ENCODE measurements around the gene SPHKAP. TPM values are rescaled to one million over a fixed set of nuclear protein-coding genes. Genes with fewer than 3 reads are reported as not detected.
"Not testable (repeated sequence)": the region's sequence is repeated elsewhere in the genome, so short reads cannot be mapped to it uniquely, and the experiment has no call there.

SPHKAP gene
- total RNA-seq, 1 donor from 2014 or later = not detected

DNA sequence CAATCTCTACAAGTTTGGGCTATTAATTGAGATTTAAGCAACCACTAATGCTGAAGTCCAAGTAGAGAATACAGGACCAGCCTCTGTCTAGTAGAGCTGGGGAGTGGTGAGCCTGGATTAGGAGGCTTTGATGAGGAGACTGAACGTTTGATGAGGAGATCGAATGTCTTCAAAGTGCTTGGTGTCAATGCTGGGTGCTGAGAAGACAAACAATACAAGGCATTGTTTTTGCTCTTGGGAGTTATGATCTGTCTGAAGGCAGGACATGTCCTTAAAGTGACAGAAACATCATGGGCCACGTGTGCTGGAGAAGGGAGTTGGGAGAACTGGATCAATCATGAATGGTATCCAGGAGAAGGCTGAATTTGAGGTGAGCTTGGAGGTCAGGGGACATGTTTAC is 143.6 kb downstream of the SPHKAP start:
- Mint-ChIP-seq H3K4me1 (no peaks in the 10 kb centered on the region), H3K4me3 (no peak overlapping the region), H3K27ac (no peak overlapping the region), H3K36me3 (ENCODE audit: low read depth) (no peaks in the 10 kb centered on the region), H3K9me3 (no peaks in the 10 kb centered on the region), H3K27me3 (no peaks in the 10 kb centered on the region)
- intact Hi-C loops (cut with micrococcal nuclease) = no loop called here
- DNase-seq = no peak

DNA sequence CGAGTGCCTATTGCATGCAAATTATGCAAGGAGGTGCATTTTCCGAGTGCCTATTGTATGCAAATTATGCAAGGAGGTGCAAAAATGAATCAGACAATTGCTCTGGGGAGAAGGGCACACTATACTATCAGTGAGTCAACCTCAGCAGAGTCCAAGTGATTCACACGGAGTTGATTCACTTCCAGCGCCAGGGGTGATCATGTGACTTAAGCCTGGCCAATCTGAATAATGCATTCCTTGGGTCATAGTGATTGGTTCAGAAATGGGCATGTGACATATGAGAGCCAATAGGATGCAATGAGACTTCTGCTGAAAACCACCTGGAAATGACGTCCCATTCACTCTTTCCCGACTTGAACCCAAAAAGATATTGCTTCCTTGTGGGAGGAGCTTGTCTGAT is 157.9 kb downstream of the SPHKAP start:
- Mint-ChIP-seq H3K4me1 (no peaks in the 10 kb centered on the region), H3K9me3 (peaks cover 9% of the 10 kb centered on the region), H3K27ac (no peak overlapping the region), H3K36me3 (ENCODE audit: low read depth) (no peaks in the 10 kb centered on the region), H3K27me3 (no peaks in the 10 kb centered on the region), H3K4me3 (no peak overlapping the region)
- intact Hi-C loops (cut with micrococcal nuclease) = no loop called here
- DNase-seq = no peak

DNA sequence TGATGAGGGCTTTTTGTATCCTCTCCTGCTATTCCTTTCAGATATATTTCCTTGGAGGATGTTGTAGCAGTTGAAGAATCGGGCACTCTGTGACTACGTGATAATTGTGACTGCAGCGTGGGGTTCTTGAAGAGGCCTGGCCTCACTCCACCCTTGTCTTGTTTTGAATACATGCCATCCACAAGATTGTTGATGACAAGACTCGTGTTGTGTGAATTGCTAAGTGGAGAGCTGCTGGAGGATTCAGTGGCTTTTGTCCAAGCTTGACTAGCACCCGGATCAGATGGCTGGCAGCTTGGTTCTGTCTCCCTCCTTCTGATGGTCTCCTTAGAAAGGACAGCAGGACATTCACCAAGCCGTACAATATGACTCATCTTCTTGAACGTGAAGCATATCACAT is 163.2 kb downstream of the SPHKAP start:
- Mint-ChIP-seq H3K36me3 (ENCODE audit: low read depth) (no peaks in the 10 kb centered on the region), H3K9me3 (peaks cover 7% of the 10 kb centered on the region), H3K4me3 (no peak overlapping the region), H3K27ac (no peak overlapping the region), H3K27me3 (no peaks in the 10 kb centered on the region), H3K4me1 (no peaks in the 10 kb centered on the region)
- intact Hi-C loops (cut with micrococcal nuclease) = no loop called here
- no peak for DNase-seq

DNA sequence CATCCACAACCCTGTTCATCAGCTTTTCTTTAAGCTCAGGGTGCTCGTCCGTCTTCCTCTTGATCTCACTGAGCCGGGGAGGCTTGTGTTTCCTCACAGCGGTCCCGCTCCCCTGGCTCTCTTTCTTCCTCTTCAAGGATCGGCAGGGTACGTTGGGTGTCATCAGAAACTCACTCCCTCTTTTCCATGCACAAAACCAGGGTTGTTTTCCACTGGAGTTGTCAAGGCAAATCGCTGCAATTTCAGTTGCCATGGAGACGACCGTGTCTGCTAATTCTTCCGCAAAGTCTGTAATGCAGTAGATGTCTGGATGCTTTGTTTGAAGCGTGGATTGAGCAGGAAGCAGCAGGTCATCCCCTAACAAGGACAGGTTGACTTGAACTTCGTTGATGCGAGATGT is 163.7 kb downstream of the SPHKAP start:
- intact Hi-C loops (cut with micrococcal nuclease) = no loop called here
- no peaks in the 10 kb centered on the region for H3K27me3 Mint-ChIP-seq
- no peaks in the 10 kb centered on the region for H3K36me3 Mint-ChIP-seq (ENCODE audit: low read depth)
- peaks cover 7% of the 10 kb centered on the region for H3K9me3 Mint-ChIP-seq
- no peak for DNase-seq
- no peak overlapping the region for H3K27ac Mint-ChIP-seq
- H3K4me3 Mint-ChIP-seq = no peak overlapping the region
- H3K4me1 Mint-ChIP-seq = no peaks in the 10 kb centered on the region

DNA sequence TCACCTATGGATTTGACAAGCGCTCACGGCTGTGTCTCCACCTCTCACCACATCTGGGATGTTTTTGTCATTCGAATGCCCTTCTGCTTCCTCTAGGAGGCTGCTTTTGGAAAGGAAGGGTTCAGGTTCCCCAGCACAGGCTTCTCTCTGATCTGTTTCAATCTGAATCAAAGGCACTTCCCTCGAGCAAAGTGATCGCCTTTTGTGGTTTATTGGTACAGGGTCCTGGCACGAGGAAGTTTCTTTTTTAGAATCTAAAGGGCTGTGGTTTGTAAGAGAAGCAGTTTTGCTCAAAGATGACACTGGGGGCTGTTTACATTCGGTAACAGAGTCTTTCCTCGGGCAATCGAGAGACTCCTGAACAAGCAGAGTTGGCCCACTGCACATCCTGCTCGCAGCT is 165.1 kb downstream of the SPHKAP start:
- Mint-ChIP-seq H3K36me3 (ENCODE audit: low read depth) (no peaks in the 10 kb centered on the region), H3K27ac (no peak overlapping the region), H3K4me1 (no peaks in the 10 kb centered on the region), H3K9me3 (peaks cover 7% of the 10 kb centered on the region), H3K27me3 (no peaks in the 10 kb centered on the region), H3K4me3 (no peak overlapping the region)
- intact Hi-C loops (cut with micrococcal nuclease) = no loop called here
- DNase-seq = no peak

DNA sequence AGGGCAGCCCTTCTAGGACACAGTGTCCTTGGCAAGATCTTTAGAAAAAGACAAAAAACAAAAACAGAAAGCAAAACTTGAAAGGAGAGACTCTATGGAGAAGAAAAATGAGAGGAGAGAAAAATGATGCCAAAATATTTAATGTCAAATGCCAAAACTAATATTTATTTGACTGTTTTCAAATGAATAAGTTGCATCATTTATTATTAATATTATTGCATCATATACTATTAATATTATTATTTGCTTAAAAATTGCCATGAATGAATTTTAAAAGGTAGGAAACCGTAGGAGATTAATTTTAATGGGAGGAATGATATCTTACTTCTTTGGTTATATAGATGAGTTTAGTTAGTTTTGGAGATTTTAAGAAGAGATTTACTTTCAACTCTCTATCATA is 165.7 kb downstream of the SPHKAP start:
- Mint-ChIP-seq H3K4me3 (no peak overlapping the region), H3K9me3 (peaks cover 7% of the 10 kb centered on the region), H3K36me3 (ENCODE audit: low read depth) (no peaks in the 10 kb centered on the region), H3K4me1 (no peaks in the 10 kb centered on the region), H3K27ac (no peak overlapping the region), H3K27me3 (no peaks in the 10 kb centered on the region)
- intact Hi-C loops (cut with micrococcal nuclease) = no loop called here
- DNase-seq = no peak

DNA sequence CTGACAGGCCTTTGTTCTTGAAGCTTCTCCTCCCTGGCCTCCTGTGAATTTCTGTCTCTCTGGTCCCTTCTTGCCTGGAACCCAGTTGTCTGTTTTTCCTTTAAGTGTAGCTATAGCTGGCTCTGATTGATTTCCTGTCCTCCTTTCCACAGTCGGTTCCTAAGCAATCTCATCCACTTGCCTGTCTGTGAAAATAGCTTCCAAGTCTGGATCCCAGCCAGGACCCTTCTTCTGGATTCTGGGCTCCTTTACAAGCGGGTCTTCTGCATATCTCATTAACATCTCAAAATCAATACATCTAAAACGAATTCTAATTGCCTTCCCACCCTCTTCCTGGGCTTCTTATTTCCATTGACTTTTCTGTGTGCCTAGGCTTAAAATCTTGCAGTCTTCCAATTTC is 185.1 kb downstream of the SPHKAP start:
- Mint-ChIP-seq H3K27ac (no peak overlapping the region), H3K9me3 (no peaks in the 10 kb centered on the region), H3K36me3 (ENCODE audit: low read depth) (no peaks in the 10 kb centered on the region), H3K4me3 (no peak overlapping the region), H3K4me1 (no peaks in the 10 kb centered on the region), H3K27me3 (no peaks in the 10 kb centered on the region)
- DNase-seq = no peak
- intact Hi-C loops (cut with micrococcal nuclease) = no loop called here

DNA sequence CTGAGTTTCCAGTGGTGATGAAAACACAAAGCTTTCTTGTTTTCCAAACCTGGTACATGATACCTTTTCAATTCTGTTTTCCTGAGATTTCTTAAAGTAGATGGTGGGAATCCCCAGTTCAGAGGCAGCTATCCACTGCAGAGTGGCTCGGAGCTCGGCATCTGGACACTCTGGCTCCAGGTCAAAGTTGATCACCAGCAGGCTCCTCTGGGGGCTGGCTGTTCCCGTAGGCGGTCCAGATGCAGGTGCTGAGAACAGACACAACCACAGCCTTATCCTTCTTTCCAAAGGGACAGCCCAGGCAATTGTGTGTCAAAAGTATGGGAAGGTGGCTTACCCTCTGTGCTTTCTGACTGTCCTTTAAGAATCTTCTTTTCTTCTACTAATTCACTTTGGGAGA is 190.6 kb downstream of the SPHKAP start:
- H3K27ac Mint-ChIP-seq = no peak overlapping the region
- no peaks in the 10 kb centered on the region for H3K27me3 Mint-ChIP-seq
- no peaks in the 10 kb centered on the region for H3K36me3 Mint-ChIP-seq (ENCODE audit: low read depth)
- no peaks in the 10 kb centered on the region for H3K4me1 Mint-ChIP-seq
- H3K9me3 Mint-ChIP-seq = no peaks in the 10 kb centered on the region
- no peak for DNase-seq
- H3K4me3 Mint-ChIP-seq = no peak overlapping the region
- intact Hi-C loops (cut with micrococcal nuclease) = no loop called here

DNA sequence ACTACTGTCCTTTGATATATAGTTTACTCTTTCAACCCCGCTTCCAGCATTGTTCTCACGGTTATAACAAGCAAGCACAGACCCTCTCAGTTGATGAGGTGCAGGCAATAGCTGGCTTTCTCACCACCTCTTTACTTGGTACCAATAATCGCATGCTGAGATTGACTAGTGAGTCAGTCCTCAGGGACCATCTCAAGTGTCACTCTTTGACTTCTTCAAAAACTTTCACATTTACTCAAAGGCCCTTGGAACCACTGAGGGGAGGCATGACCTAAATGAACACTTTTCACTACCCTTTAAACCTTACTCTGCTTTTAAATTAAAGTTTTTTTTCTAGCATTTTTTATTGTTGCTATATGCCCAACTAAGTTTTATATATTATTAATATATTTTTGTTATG is 208.2 kb downstream of the SPHKAP start:
- H3K4me1 Mint-ChIP-seq = no peaks in the 10 kb centered on the region
- no peak overlapping the region for H3K27ac Mint-ChIP-seq
- no peaks in the 10 kb centered on the region for H3K9me3 Mint-ChIP-seq
- H3K4me3 Mint-ChIP-seq = no peak overlapping the region
- no peak for DNase-seq
- no peaks in the 10 kb centered on the region for H3K27me3 Mint-ChIP-seq
- no peaks in the 10 kb centered on the region for H3K36me3 Mint-ChIP-seq (ENCODE audit: low read depth)
- intact Hi-C loops (cut with micrococcal nuclease) = no loop called here

DNA sequence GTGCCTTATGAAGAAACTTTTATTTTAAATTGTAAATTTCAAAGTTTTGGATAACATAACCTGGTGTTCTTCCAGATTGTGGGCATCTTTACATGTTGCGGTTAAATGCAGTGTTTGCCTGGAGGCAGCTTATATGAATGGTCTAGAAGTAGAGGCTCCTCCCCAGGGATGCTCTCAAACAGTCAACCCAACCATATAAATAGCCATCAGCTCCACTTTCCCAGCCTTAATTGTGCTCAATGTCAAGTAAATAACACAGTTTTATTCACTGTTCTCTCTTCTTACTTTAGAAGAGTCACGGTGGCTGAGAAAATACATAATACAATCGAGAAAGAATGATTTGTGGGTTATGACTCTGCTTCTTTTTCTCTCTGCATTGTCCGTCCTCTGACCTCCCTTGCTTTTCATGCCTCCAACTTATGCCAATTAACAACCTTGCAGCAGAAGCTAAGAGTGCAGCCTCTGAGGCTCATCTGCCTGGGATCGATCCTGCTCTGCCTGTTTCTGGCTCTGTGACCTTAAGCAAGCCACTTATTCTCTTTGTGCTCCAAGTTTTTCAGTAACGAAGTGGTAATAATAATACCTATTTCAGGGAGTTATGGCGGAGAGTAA is 209.8 kb downstream of the SPHKAP start:
- H3K9me3 Mint-ChIP-seq = no peaks in the 10 kb centered on the region
- no peaks in the 10 kb centered on the region for H3K36me3 Mint-ChIP-seq (ENCODE audit: low read depth)
- no peak overlapping the region for H3K4me3 Mint-ChIP-seq
- no peaks in the 10 kb centered on the region for H3K27me3 Mint-ChIP-seq
- no peak for DNase-seq
- H3K4me1 Mint-ChIP-seq = no peaks in the 10 kb centered on the region
- no peak overlapping the region for H3K27ac Mint-ChIP-seq
- intact Hi-C loops (cut with micrococcal nuclease) = no loop called here

DNA sequence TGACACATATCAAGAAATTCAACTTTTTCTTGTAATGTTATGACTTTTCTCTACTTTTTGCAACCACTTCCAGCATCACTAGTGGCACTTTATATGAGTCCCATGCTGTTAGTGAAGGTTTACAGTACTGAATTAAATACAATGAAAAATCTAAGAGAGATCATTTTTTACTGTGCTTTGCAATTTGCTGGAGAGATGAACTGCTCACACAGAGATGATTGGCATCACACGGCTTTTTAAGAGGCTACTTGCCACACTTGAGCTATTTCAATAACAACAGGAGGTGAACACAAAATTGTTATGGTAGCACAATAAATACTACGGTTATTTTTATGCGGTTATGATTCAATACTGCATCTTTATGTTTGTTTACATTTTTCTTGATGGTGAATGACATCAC is 221.2 kb downstream of the SPHKAP start:
- H3K27ac Mint-ChIP-seq = no peak overlapping the region
- intact Hi-C loops (cut with micrococcal nuclease) = no loop called here
- H3K9me3 Mint-ChIP-seq = peaks cover 3% of the 10 kb centered on the region
- no peak overlapping the region for H3K4me3 Mint-ChIP-seq
- H3K4me1 Mint-ChIP-seq = no peaks in the 10 kb centered on the region
- no peak for DNase-seq
- no peaks in the 10 kb centered on the region for H3K27me3 Mint-ChIP-seq
- H3K36me3 Mint-ChIP-seq (ENCODE audit: low read depth) = no peaks in the 10 kb centered on the region

DNA sequence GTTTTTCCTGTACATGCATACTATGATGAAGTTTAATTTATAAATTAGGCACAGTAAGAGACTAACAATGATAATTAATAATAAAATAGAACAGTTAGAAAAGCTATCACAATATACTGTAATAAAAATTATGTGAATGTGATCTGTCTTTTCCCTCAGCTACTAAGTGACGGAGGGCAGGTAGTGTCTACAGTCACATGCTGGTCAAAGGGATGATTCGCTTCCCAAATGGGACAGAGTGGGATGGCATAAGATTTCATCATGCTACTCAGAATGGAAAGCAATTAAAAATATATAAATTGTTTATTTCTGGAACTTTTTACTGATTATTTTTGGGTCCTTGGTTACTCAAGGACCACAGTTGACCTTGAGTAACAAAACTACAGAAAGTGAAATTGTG is 238.5 kb downstream of the SPHKAP start:
- H3K27ac Mint-ChIP-seq = no peak overlapping the region

DNA sequence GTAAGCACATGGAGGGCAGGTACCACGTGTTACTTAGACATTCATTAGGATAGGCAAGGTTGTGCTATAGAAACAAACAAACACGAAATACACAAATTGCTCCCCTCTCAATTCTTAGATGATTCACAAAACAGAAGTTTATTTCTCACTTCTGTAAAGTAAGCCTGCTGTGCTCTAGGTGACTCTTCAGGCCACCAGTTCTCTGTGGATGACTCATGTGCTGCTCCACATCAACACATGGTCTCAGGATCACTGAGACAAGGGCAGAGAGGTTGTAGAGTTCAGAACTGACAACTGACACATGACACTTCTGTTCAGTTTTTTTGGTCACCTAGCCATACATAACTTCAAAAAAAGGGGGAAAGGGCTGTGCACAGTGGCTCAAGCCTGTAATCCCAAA is 239.5 kb downstream of the SPHKAP start:
- Mint-ChIP-seq H3K27ac (no peak overlapping the region), H3K9me3 (no peaks in the 10 kb centered on the region), H3K4me3 (no peak overlapping the region), H3K27me3 (no peaks in the 10 kb centered on the region), H3K4me1 (no peaks in the 10 kb centered on the region), H3K36me3 (ENCODE audit: low read depth) (no peaks in the 10 kb centered on the region)
- DNase-seq = no peak
- intact Hi-C loops (cut with micrococcal nuclease) = no loop called here

More for the DNA sequence above, 238.5 kb downstream of the SPHKAP start:
- no peak overlapping the region for H3K4me3 Mint-ChIP-seq
- H3K27me3 Mint-ChIP-seq = no peaks in the 10 kb centered on the region
- no peak for DNase-seq
- H3K9me3 Mint-ChIP-seq = no peaks in the 10 kb centered on the region
- no peaks in the 10 kb centered on the region for H3K36me3 Mint-ChIP-seq (ENCODE audit: low read depth)
- intact Hi-C loops (cut with micrococcal nuclease) = no loop called here
- no peaks in the 10 kb centered on the region for H3K4me1 Mint-ChIP-seq

DNA sequence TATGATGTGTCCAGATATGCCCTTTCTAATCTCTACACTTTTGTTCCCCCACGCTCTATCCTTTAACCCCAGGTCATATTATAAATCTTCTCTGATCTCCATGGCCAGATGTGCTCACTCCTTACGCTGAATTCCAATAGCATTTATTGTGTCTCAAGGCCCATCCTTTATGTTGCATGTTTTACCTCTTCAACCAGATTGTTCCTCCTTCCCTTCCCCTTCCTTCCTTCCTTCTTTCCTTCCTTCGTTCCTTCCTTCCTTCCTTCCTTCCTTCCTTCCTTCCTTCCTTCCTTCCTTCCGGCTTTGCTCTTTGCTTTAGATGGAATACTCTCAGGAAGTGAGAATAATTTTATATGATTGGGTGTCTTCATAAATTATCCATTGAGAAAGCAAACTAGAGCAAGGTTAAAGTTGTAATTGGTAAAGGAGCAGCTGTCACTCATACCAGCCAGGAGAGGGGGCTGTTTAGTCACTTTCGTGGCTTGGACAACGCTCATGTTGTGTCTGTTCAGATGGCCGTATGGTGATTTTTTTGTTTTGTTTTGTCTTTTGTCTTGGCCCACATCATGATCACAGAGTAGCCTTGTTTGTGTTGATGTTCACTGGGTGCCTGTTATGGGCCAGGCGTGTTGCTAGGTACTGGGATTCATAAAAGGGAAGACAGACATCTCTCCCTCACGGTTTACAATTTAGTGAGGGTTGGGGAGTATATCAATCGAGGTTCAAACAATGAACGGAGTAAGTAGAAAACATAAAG is 242.0 kb downstream of the SPHKAP start:
- Mint-ChIP-seq H3K27ac (no peak overlapping the region), H3K9me3 (no peaks in the 10 kb centered on the region), H3K36me3 (ENCODE audit: low read depth) (no peaks in the 10 kb centered on the region), H3K4me1 (no peaks in the 10 kb centered on the region), H3K4me3 (no peak overlapping the region), H3K27me3 (no peaks in the 10 kb centered on the region)
- intact Hi-C loops (cut with micrococcal nuclease) = no loop called here
- DNase-seq = no peak

DNA sequence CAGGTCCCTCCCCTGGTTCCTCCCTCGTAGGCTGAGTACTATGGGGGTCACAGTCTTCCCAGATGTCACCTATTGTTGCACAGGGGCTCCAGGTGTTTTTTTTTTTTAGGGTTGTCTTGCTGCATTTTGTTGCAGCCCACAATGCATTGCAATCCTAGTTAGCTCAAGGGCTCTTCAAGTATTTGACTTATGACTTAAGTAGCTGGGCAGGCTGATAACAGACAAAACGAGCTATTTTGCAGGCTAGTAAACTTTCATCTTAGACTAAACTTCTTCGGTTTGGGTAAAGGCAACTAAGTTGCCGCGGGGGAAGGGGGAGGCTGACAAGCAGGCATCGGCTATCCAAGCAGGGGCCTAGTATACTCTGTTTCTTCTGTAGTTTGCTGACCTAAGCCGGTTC is 245.2 kb downstream of the SPHKAP start:
- H3K4me1 Mint-ChIP-seq; H3K27me3 Mint-ChIP-seq; H3K27ac Mint-ChIP-seq; H3K9me3 Mint-ChIP-seq; DNase-seq; H3K4me3 Mint-ChIP-seq; H3K36me3 Mint-ChIP-seq (ENCODE audit: low read depth); intact Hi-C loops (cut with micrococcal nuclease): not testable (repeated sequence)

All from activated CD4-positive, alpha-beta T cell treated with anti-CD3 and anti-CD28 coated beads, Interleukin-2, amount 10 ng/mL, durations not matched to agents 24 days and 14 days (primary cell).